Measurements from ENCODE around the gene GLI1.

GLI1 gene

GRCh38 chr12:57497223-57498131 is 37.9 kb downstream of the GLI1 start:
- Histone ChIP-seq H3K4me2 (ENCODE audit: insufficient read depth, low read length) (no peak overlapping the region), H3K9ac (ENCODE audit: low read depth, low read length) (no peak overlapping the region), H3K9me3 (ENCODE audit: insufficient read depth, low read length, severe bottlenecking) (no peaks in the 10 kb centered on the region), H2AFZ (ENCODE audit: low read depth, low read length) (no peak overlapping the region), H3K4me1 (ENCODE audit: insufficient read depth, low read length) (no peaks in the 10 kb centered on the region), H3K36me3 (ENCODE audit: insufficient read depth, low read length) (peaks cover 73% of the 10 kb centered on the region), H3K27me3 (ENCODE audit: insufficient read depth, low read length, poor library complexity) (no peaks in the 10 kb centered on the region), H3K4me3 (ENCODE audit: low read depth in 1 of 2, low read length in 2 of 2) (no peak overlapping the region), H4K20me1 (ENCODE audit: insufficient read depth, low read length) (peaks cover 28% of the 10 kb centered on the region; the same call in 1 of the 2 replicates), H3K79me2 (ENCODE audit: insufficient read depth, low read length) (peaks cover 48% of the 10 kb centered on the region), H3K27ac (ENCODE audit: low read length) (no peak overlapping the region)
- ATAC-seq (ENCODE audit: insufficient read depth, low read depth) = peak; percentile 27
- TF ChIP-seq CTCF (IDR thresholded peaks at IDR 0.05; ENCODE audit: borderline replicate concordance, extremely low read depth, low read length, poor library complexity, severe bottlenecking) (no peak), EZH2 (IDR thresholded peaks at IDR 0.05; ENCODE audit: borderline replicate concordance, low read depth, low read length, severe bottlenecking) (no peak)
- no peak for DNase-seq

- ATAC-seq (ENCODE audit: insufficient read depth, low read depth) = peak; percentile 34; the same call in 1 of the 3 replicates
- peaks cover 42% of the 10 kb centered on the region for H3K79me2 ChIP-seq (ENCODE audit: insufficient read depth, low read length)
- H3K27me3 ChIP-seq (ENCODE audit: insufficient read depth, low read length, poor library complexity) = no peaks in the 10 kb centered on the region
- no peak overlapping the region for H3K4me2 ChIP-seq (ENCODE audit: insufficient read depth, low read length)
- H3K4me1 ChIP-seq (ENCODE audit: insufficient read depth, low read length) = no peaks in the 10 kb centered on the region
- DNase-seq = no peak
- TF ChIP-seq CTCF (IDR thresholded peaks at IDR 0.05; ENCODE audit: borderline replicate concordance, extremely low read depth, low read length, poor library complexity, severe bottlenecking) (no peak), EZH2 (IDR thresholded peaks at IDR 0.05; ENCODE audit: borderline replicate concordance, low read depth, low read length, severe bottlenecking) (no peak)
- H3K4me3 ChIP-seq (ENCODE audit: low read depth in 1 of 2, low read length in 2 of 2) = no peak overlapping the region
- H2AFZ ChIP-seq (ENCODE audit: low read depth, low read length) = no peak overlapping the region
- H3K9me3 ChIP-seq (ENCODE audit: insufficient read depth, low read length, severe bottlenecking) = no peaks in the 10 kb centered on the region
- peaks cover 23% of the 10 kb centered on the region; the same call in 1 of the 2 replicates for H4K20me1 ChIP-seq (ENCODE audit: insufficient read depth, low read length)
- H3K27ac ChIP-seq (ENCODE audit: low read length) = no peak overlapping the region
- H3K36me3 ChIP-seq (ENCODE audit: insufficient read depth, low read length) = peaks cover 74% of the 10 kb centered on the region
- H3K9ac ChIP-seq (ENCODE audit: low read depth, low read length) = no peak overlapping the region
These were observed 38.5 kb downstream of the GLI1 start for GRCh38 chr12:57498132-57498502.

GRCh38 chr12:57498571-57498970 is 39.0 kb downstream of the GLI1 start:
- Histone ChIP-seq H3K27ac (ENCODE audit: low read length) (no peak overlapping the region), H3K4me1 (ENCODE audit: insufficient read depth, low read length) (no peaks in the 10 kb centered on the region), H2AFZ (ENCODE audit: low read depth, low read length) (no peak overlapping the region), H3K27me3 (ENCODE audit: insufficient read depth, low read length, poor library complexity) (no peaks in the 10 kb centered on the region), H4K20me1 (ENCODE audit: insufficient read depth, low read length) (peaks cover 23% of the 10 kb centered on the region; the same call in 1 of the 2 replicates), H3K9me3 (ENCODE audit: insufficient read depth, low read length, severe bottlenecking) (no peaks in the 10 kb centered on the region), H3K79me2 (ENCODE audit: insufficient read depth, low read length) (peaks cover 42% of the 10 kb centered on the region), H3K4me2 (ENCODE audit: insufficient read depth, low read length) (no peak overlapping the region), H3K9ac (ENCODE audit: low read depth, low read length) (no peak overlapping the region), H3K4me3 (ENCODE audit: low read depth in 1 of 2, low read length in 2 of 2) (no peak overlapping the region), H3K36me3 (ENCODE audit: insufficient read depth, low read length) (peaks cover 77% of the 10 kb centered on the region)
- DNase-seq = no peak
- TF ChIP-seq EZH2 (IDR thresholded peaks at IDR 0.05; ENCODE audit: borderline replicate concordance, low read depth, low read length, severe bottlenecking) (no peak), CTCF (IDR thresholded peaks at IDR 0.05; ENCODE audit: borderline replicate concordance, extremely low read depth, low read length, poor library complexity, severe bottlenecking) (no peak)
- no peak for ATAC-seq (ENCODE audit: insufficient read depth, low read depth)
